Measurements from ENCODE around the gene NFASC. TPM values are rescaled to one million over a fixed set of nuclear protein-coding genes. Genes with fewer than 3 reads are reported as not detected.

The NFASC gene
- total and polyA plus RNA-seq, 2 experiments from 2014 or later: 3.9 to 11.7 TPM

- TF ChIP-seq REST (IDR thresholded peaks at IDR 0.05; ENCODE audit: unreplicated experiment) (no peak), EZH2phosphoT487 (IDR thresholded peaks at IDR 0.05; ENCODE audit: unreplicated experiment) (no peak), ZNF114 (CRISPR knock-in tag; IDR thresholded peaks at IDR 0.05) (no peak)
Measured at GRCh38 chr1:205060746-205061145, 190.1 kb downstream of the NFASC start (continued).

GRCh38 chr1:205061227-205061626, 190.6 kb downstream of the NFASC start:
- 0 out of 2 replicates have a peak overlapping the region, but pooled peaks have one; percentile 60 for H2AFZ ChIP-seq
- H3K4me3 ChIP-seq: no peak overlapping the region
- Mint-ChIP-seq H3K27ac (no peak overlapping the region), H3K4me1 (peaks cover 14% of the 10 kb centered on the region), H3K27me3 (ENCODE audit: insufficient read depth, low read depth, poor library complexity) (peaks cover 13% of the 10 kb centered on the region), H3K4me3 (no peak overlapping the region), H3K36me3 (ENCODE audit: low read depth) (no peaks in the 10 kb centered on the region), H3K9me3 (no peaks in the 10 kb centered on the region)
- peak; percentile 34 for ATAC-seq
- no peaks in the 10 kb centered on the region for H3K4me1 ChIP-seq (ENCODE audit: insufficient read depth)
- H3K27me3 ChIP-seq (ENCODE audit: insufficient read depth): no peaks in the 10 kb centered on the region
- no peaks in the 10 kb centered on the region for H3K79me2 ChIP-seq (replicated peaks; ENCODE audit: insufficient read depth)
- no peaks in the 10 kb centered on the region for H4K20me1 ChIP-seq (replicated peaks; ENCODE audit: insufficient read depth)
- peak; percentile 34 for DNase-seq (ENCODE audit: low spot score)
- no peaks in the 10 kb centered on the region for H3K36me3 ChIP-seq (ENCODE audit: insufficient read depth)
- no peak for TF ChIP-seq JUNB (IDR thresholded peaks at IDR 0.05; ENCODE audit: unreplicated experiment)
- H3K4me2 ChIP-seq: no peak overlapping the region
- no peaks in the 10 kb centered on the region for H3F3A ChIP-seq (replicated peaks; ENCODE audit: low read depth)
- no peaks in the 10 kb centered on the region for H3K9me2 ChIP-seq (ENCODE audit: insufficient read depth)
- no peak overlapping the region for H3K27ac ChIP-seq (ENCODE audit: low read depth)

GRCh38 chr1:205061665-205062069, 191.0 kb downstream of the NFASC start:
- DNase-seq (ENCODE audit: low spot score): peak; percentile 97
- Mint-ChIP-seq H3K4me3 (no peak overlapping the region), H3K27me3 (ENCODE audit: insufficient read depth, low read depth, poor library complexity) (peaks cover 13% of the 10 kb centered on the region), H3K27ac (0 out of 2 replicates have a peak overlapping the region, but pooled peaks have one; percentile 78), H3K9me3 (no peaks in the 10 kb centered on the region), H3K4me1 (peaks cover 14% of the 10 kb centered on the region), H3K36me3 (ENCODE audit: low read depth) (no peaks in the 10 kb centered on the region)
- no peaks in the 10 kb centered on the region for H3K9me2 ChIP-seq (ENCODE audit: insufficient read depth)
- ATAC-seq: peak; percentile 88
- H3K27me3 ChIP-seq (ENCODE audit: insufficient read depth): no peaks in the 10 kb centered on the region
- no peaks in the 10 kb centered on the region for H3K36me3 ChIP-seq (ENCODE audit: insufficient read depth)
- no peaks in the 10 kb centered on the region for H3K4me1 ChIP-seq (ENCODE audit: insufficient read depth)
- peak overlapping the region; percentile 60 for H2AFZ ChIP-seq
- H3K27ac ChIP-seq (ENCODE audit: low read depth): no peak overlapping the region
- H4K20me1 ChIP-seq (replicated peaks; ENCODE audit: insufficient read depth): no peaks in the 10 kb centered on the region
- no peak overlapping the region for H3K4me3 ChIP-seq
- H3F3A ChIP-seq (replicated peaks; ENCODE audit: low read depth): no peaks in the 10 kb centered on the region
- H3K4me2 ChIP-seq: 0 out of 2 replicates have a peak overlapping the region, but pooled peaks have one; percentile 11
- no peaks in the 10 kb centered on the region for H3K79me2 ChIP-seq (replicated peaks; ENCODE audit: insufficient read depth)
- TF ChIP-seq EZH2phosphoT487 (IDR thresholded peaks at IDR 0.05; ENCODE audit: unreplicated experiment): no peak
- TF ChIP-seq CTCF (conservative IDR thresholded peaks at IDR 0.05; ENCODE audit: low read depth in 2 of 2): peak; percentile 93 to 96
- no peak for TF ChIP-seq POLR2AphosphoS5 (IDR thresholded peaks at IDR 0.05; ENCODE audit: low read depth)
- no peak for TF ChIP-seq NANOG (IDR thresholded peaks at IDR 0.05; ENCODE audit: borderline replicate concordance)
- no peak for TF ChIP-seq REST (IDR thresholded peaks at IDR 0.05; ENCODE audit: unreplicated experiment)
- TF ChIP-seq ZNF114 (CRISPR knock-in tag; IDR thresholded peaks at IDR 0.05): no peak
- no peak for TF ChIP-seq ZNF331 (CRISPR knock-in tag; IDR thresholded peaks at IDR 0.05; ENCODE audit: low read depth)
